ENCODE data around the gene IER5L. TPM values are rescaled to one million over a fixed set of nuclear protein-coding genes. Genes with fewer than 3 reads are reported as not detected.

Gene IER5L
- total and polyA plus RNA-seq, 9 of the 15 experiments (the other 6 are each of a cell fraction or from before 2014, with no cell fraction given): 0.14 to 11.9 (median 0.52) TPM

- no peak for TF ChIP-seq SMC3 (conservative IDR thresholded peaks at IDR 0.05; ENCODE audit: insufficient read depth, low read depth, low read length)
- TF ChIP-seq, protein P1, sequence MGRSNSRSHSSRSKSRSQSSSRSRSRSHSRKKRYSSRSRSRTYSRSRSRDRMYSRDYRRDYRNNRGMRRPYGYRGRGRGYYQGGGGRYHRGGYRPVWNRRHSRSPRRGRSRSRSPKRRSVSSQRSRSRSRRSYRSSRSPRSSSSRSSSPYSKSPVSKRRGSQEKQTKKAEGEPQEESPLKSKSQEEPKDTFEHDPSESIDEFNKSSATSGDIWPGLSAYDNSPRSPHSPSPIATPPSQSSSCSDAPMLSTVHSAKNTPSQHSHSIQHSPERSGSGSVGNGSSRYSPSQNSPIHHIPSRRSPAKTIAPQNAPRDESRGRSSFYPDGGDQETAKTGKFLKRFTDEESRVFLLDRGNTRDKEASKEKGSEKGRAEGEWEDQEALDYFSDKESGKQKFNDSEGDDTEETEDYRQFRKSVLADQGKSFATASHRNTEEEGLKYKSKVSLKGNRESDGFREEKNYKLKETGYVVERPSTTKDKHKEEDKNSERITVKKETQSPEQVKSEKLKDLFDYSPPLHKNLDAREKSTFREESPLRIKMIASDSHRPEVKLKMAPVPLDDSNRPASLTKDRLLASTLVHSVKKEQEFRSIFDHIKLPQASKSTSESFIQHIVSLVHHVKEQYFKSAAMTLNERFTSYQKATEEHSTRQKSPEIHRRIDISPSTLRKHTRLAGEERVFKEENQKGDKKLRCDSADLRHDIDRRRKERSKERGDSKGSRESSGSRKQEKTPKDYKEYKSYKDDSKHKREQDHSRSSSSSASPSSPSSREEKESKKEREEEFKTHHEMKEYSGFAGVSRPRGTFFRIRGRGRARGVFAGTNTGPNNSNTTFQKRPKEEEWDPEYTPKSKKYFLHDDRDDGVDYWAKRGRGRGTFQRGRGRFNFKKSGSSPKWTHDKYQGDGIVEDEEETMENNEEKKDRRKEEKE (IDR thresholded peaks at IDR 0.05; ENCODE audit: borderline replicate concordance in 1 of 2, control insufficient read depth in 1 of 2, low read depth in 2 of 2, low read length in 1 of 2): no peak
Observed at GRCh38 chr9:129201866-129202265, 23.8 kb upstream of the IER5L start (continued).

DNA sequence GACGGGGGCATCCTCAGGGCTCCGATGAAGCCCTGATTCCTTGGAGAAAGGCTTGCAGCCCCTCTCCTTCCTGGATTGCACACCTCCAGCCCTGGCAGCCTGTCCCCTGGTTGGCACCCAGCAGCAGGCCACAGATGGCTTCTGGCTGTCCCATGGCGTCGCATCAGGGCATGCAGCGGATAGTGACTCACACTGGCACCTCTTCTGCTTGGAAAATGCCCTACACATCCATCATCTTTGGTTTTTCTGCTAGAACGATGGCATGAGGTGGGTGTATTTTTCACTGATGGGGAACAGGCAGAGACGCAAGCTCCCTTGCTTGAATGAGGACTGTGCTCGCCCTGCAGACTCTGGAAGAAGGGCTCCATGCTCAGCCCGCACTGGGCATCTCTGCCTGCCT lies 23.2 kb upstream of the IER5L start:
- ATAC-seq: no peak
- intact Hi-C loops (cut with micrococcal nuclease) (no loop called here), in situ Hi-C loops (cut with MboI) (no loop called here)
- CTCF ChIA-PET (ENCODE audit: low intra/inter-chr PET ratio): no interaction called here
- no peak overlapping the region for H3K4me3 ChIP-seq
- no peak overlapping the region for H3K27ac ChIP-seq (ENCODE audit: extremely low read depth, low read depth, low read length)
- H3K9ac ChIP-seq (ENCODE audit: insufficient read depth in 1 of 2, low read depth in 2 of 2, low read length in 2 of 2): no peak overlapping the region; a peak in 1 of 4 replicates
- TF ChIP-seq ZNF174 (CRISPR knock-in tag; IDR thresholded peaks at IDR 0.05) (no peak), IRF9 (tag; IDR thresholded peaks at IDR 0.05) (no peak), POU5F1 (IDR thresholded peaks at IDR 0.05; ENCODE audit: borderline replicate concordance, low read depth, low read length, partially characterized antibody) (no peak), CEBPB (tag; IDR thresholded peaks at IDR 0.05) (no peak), DEAF1 (CRISPR knock-in tag; IDR thresholded peaks at IDR 0.05) (no peak)
- no peak overlapping the region for H2AFZ ChIP-seq (ENCODE audit: low read depth, low read length)
- 63% methylated on average over 9 of the region's 9 CpGs for WGBS (ENCODE audit: insufficient coverage, low coverage, missing lambda C conversion rate)
- H3K79me2 ChIP-seq (ENCODE audit: control insufficient read depth, insufficient read depth, low read length): no peaks in the 10 kb centered on the region
- H3K4me1 ChIP-seq (replicated peaks in 1 of 2; ENCODE audit: control insufficient read depth in 2 of 2, insufficient read depth in 2 of 2, low read length in 2 of 2): peaks cover 3 to 24% of the 10 kb centered on the region in 2 experiments; a peak in 3 of 5 replicates
- H3K9me1 ChIP-seq (ENCODE audit: control insufficient read depth, insufficient read depth, low read length): no peaks in the 10 kb centered on the region
- POLR2A ChIA-PET: interaction anchor here (0.9 kb wide), 1 partner anchor 23 kb away, joined by 3 read pairs; the partner anchor contains the start of gene IER5L
- H3K9me3 ChIP-seq (replicated peaks; ENCODE audit: control insufficient read depth, insufficient read depth, low read depth, low read length): no peaks in the 10 kb centered on the region
- no peak for FAIRE-seq
- BruUV-seq (replicated peaks): no TSS peak
- DNase-seq (ENCODE audit: extremely low read depth in 1 of 4, low spot score in 3 of 4): no peak
- no peaks in the 10 kb centered on the region for H3K27me3 ChIP-seq (ENCODE audit: control insufficient read depth in 2 of 2, insufficient read depth in 2 of 2, low read length in 2 of 2)
- H3K4me2 ChIP-seq (ENCODE audit: insufficient read depth, low read length): no peak overlapping the region
- H3K36me3 ChIP-seq (ENCODE audit: control insufficient read depth, insufficient read depth, low read length): no peaks in the 10 kb centered on the region
- H4K20me1 ChIP-seq (replicated peaks; ENCODE audit: control insufficient read depth, insufficient read depth, low read length): peaks cover 4% of the 10 kb centered on the region; the same call in 1 of the 2 replicates

Measured in K562 (cell line).